GM12878 (cell line): ENCODE data around the gene UCHL5. TPM values are rescaled to one million over a fixed set of nuclear protein-coding genes. Genes with fewer than 3 reads are reported as not detected.

Experiments used
- BACH1 ChIP-seq: fragments of 450-650 bp; IDR thresholded peaks from 2 replicates; pipeline ENCODE4 v1.6.1; 2017; ENCODE audit warnings: mild to moderate bottlenecking, borderline replicate concordance
- CBX3 ChIP-seq: fragments of 200-600 bp; sonication (generic); IDR thresholded peaks from 2 replicates; pipeline ENCODE4 v1.6.1; 2016; ENCODE audit warnings: low read depth, borderline replicate concordance
- CHD2 ChIP-seq: IDR thresholded peaks from 2 replicates; pipeline ENCODE4 v1.6.1; 2011; ENCODE audit warnings: low read depth, low read length, improper control_type of control experiment, borderline replicate concordance
- CTCF ChIP-seq, 3 experiments: IDR thresholded peaks in 2 of 3; conservative IDR thresholded peaks in 1 of 3; 2 replicates each; pipeline ENCODE4 v1.5.1; 2011; ENCODE audit warnings: low read depth in 3 of 3, low read length in 3 of 3, mild to moderate bottlenecking in 3 of 3, control low read depth in 2 of 3, moderate library complexity in 2 of 3, inconsistent platforms in 1 of 3, mixed read lengths in 1 of 3; ENCODE audit not compliant: control insufficient read depth in 2 of 3, insufficient read depth in 1 of 3; ENCODE audit errors: extremely low read depth in 1 of 3
- EP300 ChIP-seq, 2 experiments: fragments of 150-350 bp in 1 of 2; IDR thresholded peaks; 2 replicates each; pipeline ENCODE4 v1.6.1; 2011 to 2012; ENCODE audit warnings: low read depth in 2 of 2, low read length in 2 of 2, borderline replicate concordance in 1 of 2, improper control_type of control experiment in 1 of 2, inconsistent platforms in 1 of 2; ENCODE audit not compliant: control insufficient read depth in 1 of 2
- IRF3 ChIP-seq: fragments of 450-650 bp; IDR thresholded peaks from 2 replicates; pipeline ENCODE4 v1.6.1; 2014; ENCODE audit warnings: mild to moderate bottlenecking
- MXI1 ChIP-seq: fragments of 150-350 bp; IDR thresholded peaks from 2 replicates; pipeline ENCODE4 v1.6.1; 2011; ENCODE audit warnings: low read depth, mild to moderate bottlenecking, inconsistent platforms, low read length, improper control_type of control experiment
- SREBF1 ChIP-seq: IDR thresholded peaks from 2 replicates; pipeline ENCODE4 v1.6.1; 2012; ENCODE audit warnings: mild to moderate bottlenecking, low read length
- SUPT20H ChIP-seq: IDR thresholded peaks from 2 replicates; pipeline ENCODE4 v1.6.1; 2011; ENCODE audit warnings: low read depth, mild to moderate bottlenecking, low read length, moderate library complexity, borderline replicate concordance; ENCODE audit not compliant: control insufficient read depth
- TAF1 ChIP-seq: IDR thresholded peaks from 2 replicates; pipeline ENCODE4 v1.6.1; 2011; ENCODE audit warnings: mild to moderate bottlenecking, low read depth, low read length, borderline replicate concordance
- ZBTB33 ChIP-seq: fragments of 450-650 bp; IDR thresholded peaks from 2 replicates; pipeline ENCODE4 v1.6.1; 2017; ENCODE audit warnings: mild to moderate bottlenecking
- ZNF592 ChIP-seq: fragments of 450-650 bp; IDR thresholded peaks from 2 replicates; pipeline ENCODE4 v1.6.1; 2017; ENCODE audit warnings: mild to moderate bottlenecking, moderate library complexity
- polyA plus RNA-seq, 11 experiments: library from polyadenylated mRNA; depleted of rRNA in 4 of 11; unstranded in 6 of 11; stranded (reverse) in 5 of 11; fragments of >200 nt; fragmentation: Nextera tagmentation in 4 of 11; fragmentation: Illumina TruSeq in 1 of 11; extraction: Ambion mirVana in 4 of 11; extraction: Trizol in 1 of 11; gene quantifications; 1 replicate in 1 of 11; 2 replicates in 10 of 11; pipeline versions ENCODE4 v1.2.1 to v1.2.3, GENCODE V29; 2011 to 2016; ENCODE audit warnings: inconsistent platforms in 2 of 11, missing spikeins in 2 of 11, low read depth in 1 of 11
- total RNA-seq, 4 experiments: library from RNA; depleted of rRNA in 3 of 4; stranded (reverse); fragments of >200 nt in 3 of 4; fragmentation: Illumina TruSeq in 1 of 4; extraction: Trizol in 1 of 4; gene quantifications; 2 replicates each; pipeline versions ENCODE4 v1.2.1 to v1.2.3, GENCODE V29; 2013 to 2021

Gene UCHL5
- total and polyA plus RNA-seq, 10 of the 15 experiments (the other 5 are each of a cell fraction or from before 2014, with no cell fraction given): 30.1 to 179 (median 60.1) TPM

GRCh38 chr1:193104907-193105820 is 46.0 kb upstream of the UCHL5 start, which contains the start of gene GLRX2 (continued):
- TF ChIP-seq ZBTB33 (no peak), BACH1 (peak; percentile 63; the same call in 1 of the 2 replicates), CBX3 (no peak), CHD2 (0 out of 2 replicates have a peak, but pooled peaks have one; percentile 18), ZNF592 (0 out of 2 replicates have a peak, but pooled peaks have one; percentile 22), TAF1 (no peak), IRF3 (no peak), SREBF1 (no peak), MXI1 (peak; percentile 70; the same call in 1 of the 2 replicates), EP300 (IDR thresholded peaks at IDR 0.05; ENCODE audit: borderline replicate concordance in 1 of 2, control insufficient read depth in 1 of 2, low read depth in 2 of 2, low read length in 2 of 2) (no peak), SUPT20H (no peak), CTCF (IDR thresholded peaks at IDR 0.05 in 2 of 3, conservative IDR thresholded peaks at IDR 0.05 in 1 of 3; ENCODE audit: control insufficient read depth in 2 of 3, extremely low read depth in 1 of 3, insufficient read depth in 1 of 3, low read depth in 3 of 3, low read length in 3 of 3) (peak in 1 of 3 experiments; percentile 10; a peak in 1 of 6 replicates)
